H1 (cell line): ENCODE results near the gene PLB1. TPM values are rescaled to one million over a fixed set of nuclear protein-coding genes. Genes with fewer than 3 reads are reported as not detected.

Experiments used
- CTCF ChIA-PET: fragments of 300-600 bp; sonication (Branson Sonifier 250); formaldehyde crosslinking; loops from one replicate; lab custom pipeline; 2021; ENCODE audit not compliant: partially characterized antibody; lab: Charles Lee
- POLR2A ChIA-PET: fragments of 300-600 bp; sonication (Branson Sonifier 250); formaldehyde crosslinking; loops from one replicate; lab custom pipeline; 2021; ENCODE audit warnings: inconsistent platforms; ENCODE audit not compliant: partially characterized antibody; lab: Charles Lee
- DNase-seq, 2 experiments: peaks; one replicate each; pipeline versions ENCODE4 v3.0.0 to v3.0.0-alpha.2; 2010 to 2022; ENCODE audit warnings: low spot score in 2 of 2, low read depth in 1 of 2, mixed read lengths in 1 of 2
- FAIRE-seq: peaks from 2 replicates; lab custom pipeline; 2011; peaks lifted over from hg19 to GRCh38; lab: Jason Lieb, UNC
- H2AFZ ChIP-seq: 2 replicates; pipeline ENCODE4 v1.8.1; 2012; ENCODE audit warnings: low read length, inconsistent platforms
- H2AK5ac ChIP-seq: 2 replicates; pipeline ENCODE4 v1.6.1; 2013; ENCODE audit warnings: low read depth, low read length
- H2BK120ac ChIP-seq: replicated peaks from 2 replicates; pipeline ENCODE3; 2013; ENCODE audit warnings: low read depth, low read length, inconsistent platforms
- H2BK12ac ChIP-seq: 2 replicates; pipeline ENCODE4 v1.6.1; 2013; ENCODE audit warnings: low read depth, low read length
- H2BK15ac ChIP-seq: 2 replicates; pipeline ENCODE4 v1.6.1; 2013; ENCODE audit warnings: low read length
- H2BK20ac ChIP-seq: 2 replicates; pipeline ENCODE4 v1.6.1; 2013; ENCODE audit warnings: low read length
- H2BK5ac ChIP-seq: 2 replicates; pipeline ENCODE4 v1.6.1; 2013; ENCODE audit warnings: low read depth, low read length
- H3K14ac ChIP-seq: 2 replicates; pipeline ENCODE4 v1.6.1; 2013; ENCODE audit warnings: inconsistent platforms; ENCODE audit not compliant: insufficient read length
- H3K18ac ChIP-seq: 2 replicates; pipeline ENCODE4 v1.6.1; 2013; ENCODE audit warnings: low read length; ENCODE audit errors: extremely low read depth
- H3K23ac ChIP-seq: 2 replicates; pipeline ENCODE4 v1.6.1; 2013; ENCODE audit warnings: inconsistent platforms; ENCODE audit not compliant: insufficient read length
- H3K23me2 ChIP-seq: 2 replicates; pipeline ENCODE4 v1.6.1; 2013; ENCODE audit warnings: low read depth, low read length
- H3K27ac ChIP-seq: 2 replicates; pipeline ENCODE4 v1.6.1; 2011; ENCODE audit warnings: low read depth, low read length, inconsistent platforms
- H3K27me3 ChIP-seq, 4 experiments: replicated peaks in 1 of 4; 1 replicate in 1 of 4; 2 replicates in 3 of 4; pipeline versions ENCODE4 v1.6.1 to v1.8.1; 2011 to 2013; ENCODE audit warnings: low read length in 3 of 4, mild to moderate bottlenecking in 3 of 4, inconsistent platforms in 2 of 4, mixed read lengths in 2 of 4, moderate library complexity in 1 of 4; ENCODE audit not compliant: control insufficient read depth in 3 of 4, insufficient read depth in 3 of 4; ENCODE audit errors: extremely low read depth in 1 of 4
- H3K36me3 ChIP-seq, 4 experiments: 2 replicates each; pipeline versions ENCODE4 v1.6.1 to v1.8.1; 2011 to 2013; ENCODE audit warnings: mild to moderate bottlenecking in 4 of 4, low read length in 3 of 4, moderate library complexity in 2 of 4, control low read depth in 1 of 4, inconsistent platforms in 1 of 4; ENCODE audit not compliant: insufficient read depth in 4 of 4, control insufficient read depth in 2 of 4
- H3K4ac ChIP-seq: replicated peaks from 2 replicates; pipeline ENCODE3; 2013; ENCODE audit warnings: low read length, low read depth, mixed read lengths, inconsistent platforms; ENCODE audit not compliant: insufficient read length
- H3K4me1 ChIP-seq, 4 experiments: replicated peaks in 1 of 4; 1 replicate in 1 of 4; 2 replicates in 3 of 4; pipeline versions ENCODE4 v1.6.1 to v1.8.1; 2011 to 2013; ENCODE audit warnings: low read length in 3 of 4, inconsistent platforms in 2 of 4, mixed read lengths in 1 of 4; ENCODE audit not compliant: insufficient read depth in 4 of 4, control insufficient read depth in 3 of 4
- H3K4me2 ChIP-seq, 2 experiments: 2 replicates each; pipeline versions ENCODE4 v1.6.1 to v1.8.1; 2011 to 2013; ENCODE audit warnings: low read depth in 2 of 2, low read length in 2 of 2, control low read depth in 1 of 2, inconsistent platforms in 1 of 2, mild to moderate bottlenecking in 1 of 2; ENCODE audit not compliant: insufficient read depth in 1 of 2
- H3K4me3 ChIP-seq, 4 experiments: fragments of 200-600, 300-600 bp in 1 of 4; sonication (generic), shearing (Covaris generic), sonication (Bioruptor Twin) in 1 of 4; 2 replicates each; pipeline versions ENCODE4 v1.5.1 to v1.8.1; 2011 to 2016; ENCODE audit warnings: low read length in 4 of 4, low read depth in 3 of 4, control low read depth in 2 of 4, inconsistent platforms in 2 of 4, mild to moderate bottlenecking in 2 of 4, mixed read lengths in 1 of 4, moderate library complexity in 1 of 4; ENCODE audit not compliant: insufficient read depth in 2 of 4; ENCODE audit errors: extremely low read depth in 1 of 4
- H3K56ac ChIP-seq: replicated peaks from 2 replicates; pipeline ENCODE3; 2013; ENCODE audit warnings: low read depth, mild to moderate bottlenecking, mixed read lengths, low read length, inconsistent platforms; ENCODE audit not compliant: insufficient read length
- H3K79me1 ChIP-seq: 2 replicates; pipeline ENCODE4 v1.6.1; 2013; ENCODE audit warnings: low read depth, low read length, control low read depth
- H3K79me2 ChIP-seq, 2 experiments: 2 replicates each; pipeline versions ENCODE4 v1.6.1 to v1.8.1; 2012 to 2013; ENCODE audit warnings: low read length in 2 of 2, mild to moderate bottlenecking in 2 of 2, inconsistent platforms in 1 of 2; ENCODE audit not compliant: insufficient read depth in 2 of 2, control insufficient read depth in 1 of 2
- H3K9ac ChIP-seq, 4 experiments: replicated peaks in 1 of 4; 1 replicate in 1 of 4; 2 replicates in 3 of 4; pipeline versions ENCODE4 v1.6.1 to v1.8.1; 2011 to 2013; ENCODE audit warnings: low read depth in 3 of 4, low read length in 3 of 4, control low read depth in 2 of 4, mild to moderate bottlenecking in 2 of 4, moderate library complexity in 2 of 4, inconsistent platforms in 1 of 4; ENCODE audit errors: extremely low read depth in 1 of 4
- H3K9me3 ChIP-seq, 2 experiments: 2 replicates each; pipeline versions ENCODE4 v1.6.1 to v1.8.1; 2012 to 2013; ENCODE audit warnings: mild to moderate bottlenecking in 2 of 2, moderate library complexity in 2 of 2, control low read depth in 1 of 2, inconsistent platforms in 1 of 2, low read depth in 1 of 2, low read length in 1 of 2, mixed read lengths in 1 of 2; ENCODE audit not compliant: insufficient read depth in 2 of 2
- H4K20me1 ChIP-seq, 2 experiments: replicated peaks in 1 of 2; 2 replicates each; pipeline versions ENCODE3 to v1.8.1; 2011 to 2013; ENCODE audit warnings: inconsistent platforms in 2 of 2, low read length in 2 of 2, mild to moderate bottlenecking in 1 of 2; ENCODE audit not compliant: insufficient read depth in 2 of 2, control insufficient read depth in 1 of 2
- H4K5ac ChIP-seq: 2 replicates; pipeline ENCODE4 v1.6.1; 2013; ENCODE audit warnings: low read length, low read depth, mixed read lengths, inconsistent platforms; ENCODE audit not compliant: insufficient read length
- H4K8ac ChIP-seq: 2 replicates; pipeline ENCODE4 v1.8.0; 2013; ENCODE audit warnings: mild to moderate bottlenecking, moderate library complexity, low read length, inconsistent platforms; ENCODE audit not compliant: insufficient read depth; ENCODE audit errors: extremely low read depth
- H4K91ac ChIP-seq: replicated peaks from 2 replicates; pipeline ENCODE3; 2013; ENCODE audit warnings: low read length, mixed read lengths, inconsistent platforms; ENCODE audit not compliant: insufficient read length
- BRCA1 ChIP-seq: IDR thresholded peaks from 2 replicates; pipeline ENCODE4 v1.6.1; 2012; ENCODE audit warnings: low read depth, low read length, improper control_type of control experiment
- PHF8 ChIP-seq: fragments of 200-600 bp; sonication (generic); conservative IDR thresholded peaks from 2 replicates; pipeline ENCODE4 v1.7.1; 2012; ENCODE audit warnings: low read depth, mild to moderate bottlenecking, inconsistent platforms, low read length, moderate library complexity
- SP2 ChIP-seq: IDR thresholded peaks from 2 replicates; pipeline ENCODE4 v1.6.1; 2012; ENCODE audit warnings: mild to moderate bottlenecking, low read length, inconsistent platforms
- WGBS, 2 experiments: shearing (Covaris generic) in 1 of 2; methylation state at CpG; one replicate each; pipeline versions ENCODE4 v1.1.6 to v1.1.7; 2013 to 2015; ENCODE audit warnings: low lambda C conversion rate in 2 of 2, mixed read lengths in 2 of 2, inconsistent platforms in 1 of 2, low coverage in 1 of 2, missing lambda C conversion rate in 1 of 2; ENCODE audit not compliant: insufficient replicate concordance in 2 of 2, insufficient coverage in 1 of 2, insufficient read length in 1 of 2; ENCODE audit errors: extremely low coverage in 1 of 2, missing lambda C conversion rate in 1 of 2; 5-methylcytosine and 5-hydroxymethylcytosine counted together
- polyA plus RNA-seq, 7 experiments: library from polyadenylated mRNA; depleted of rRNA in 3 of 7; stranded (reverse) in 5 of 7; unstranded in 2 of 7; fragments of >200 nt in 5 of 7; fragments of 200-250 nt in 2 of 7; gene quantifications; 1 replicate in 5 of 7; 2 replicates in 1 of 7; 4 replicates in 1 of 7; pipeline versions ENCODE4 v1.2.1 to v1.2.3, GENCODE V29; 2011 to 2013; ENCODE audit warnings: missing spikeins in 2 of 7, mixed read lengths in 2 of 7
- total RNA-seq: library from RNA; stranded (reverse); fragmentation: NEBNext Ultra II Directional; extraction: Animal tissue kit (Norgen Biotek cat#: 25700); gene quantifications from 2 replicates; pipeline ENCODE4 v1.2.1, GENCODE V29; 2021

Gene PLB1
- total and polyA plus RNA-seq, 2 of the 8 experiments (the other 6 are each of a cell fraction or from before 2014, with no cell fraction given) = 0.20 to 0.36 TPM

DNA sequence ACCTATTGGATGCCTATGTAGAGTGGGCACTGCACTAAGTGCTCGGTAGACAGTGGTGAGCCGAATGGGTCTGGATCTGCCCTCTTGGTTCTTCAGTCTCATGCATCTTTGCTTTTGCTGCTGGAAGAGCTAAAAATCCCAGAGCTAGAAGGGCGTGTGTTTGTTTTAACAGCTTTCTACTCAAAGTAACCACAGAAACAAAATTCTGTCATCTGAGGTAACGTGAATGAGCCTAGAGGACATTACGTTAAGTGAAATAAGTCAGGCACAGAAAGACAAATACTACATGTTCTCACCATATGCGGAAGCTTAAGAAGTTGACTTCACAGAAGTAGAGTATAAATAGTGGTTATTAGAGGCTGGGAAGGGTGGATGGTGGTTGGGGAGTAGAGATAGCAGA is 119.8 kb downstream of the PLB1 start:
- H2AK5ac ChIP-seq = no peak overlapping the region
- H3K23me2 ChIP-seq = no peaks in the 10 kb centered on the region; the same call in 1 of the 2 replicates
- no peak overlapping the region for H3K4me2 ChIP-seq
- H3K23ac ChIP-seq = no peak overlapping the region
- no peak overlapping the region for H3K18ac ChIP-seq
- no peak overlapping the region for H2AFZ ChIP-seq
- no peak overlapping the region for H4K5ac ChIP-seq
- H3K9ac ChIP-seq = no peak overlapping the region
- H4K20me1 ChIP-seq = no peaks in the 10 kb centered on the region
- no peak overlapping the region for H2BK15ac ChIP-seq
- H3K56ac ChIP-seq = no peak overlapping the region
- H4K91ac ChIP-seq = no peak overlapping the region
- 93% methylated on average over 6 of the region's 6 CpGs; no CpG with 5 or more reads in 1 of the 2 experiments for WGBS, 2 experiments
- no peak overlapping the region for H4K8ac ChIP-seq
- no peak overlapping the region for H3K4me3 ChIP-seq
- no peak overlapping the region for H2BK120ac ChIP-seq
- H3K14ac ChIP-seq = no peak overlapping the region
- CTCF ChIA-PET = interaction anchor here (0.6 to 3.7 kb wide), 8 partner anchors 9 to 123 kb away, joined by 3 to 16 read pairs (median 3); no protein-coding TSS in a partner anchor
- H2BK5ac ChIP-seq = no peak overlapping the region
- H2BK12ac ChIP-seq = no peak overlapping the region
- DNase-seq (no peak), FAIRE-seq (no peak)
- H3K79me1 ChIP-seq = no peaks in the 10 kb centered on the region
- no peaks in the 10 kb centered on the region for H3K9me3 ChIP-seq
- no peaks in the 10 kb centered on the region for H3K27me3 ChIP-seq
- H3K4ac ChIP-seq = no peak overlapping the region
- H3K4me1 ChIP-seq = peaks cover 0 to 5% (median 1%) of the 10 kb centered on the region in 4 experiments; a peak in 1 of 7 replicates
- POLR2A ChIA-PET = no interaction called here
- H2BK20ac ChIP-seq = no peak overlapping the region
- no peaks in the 10 kb centered on the region for H3K36me3 ChIP-seq
- H3K79me2 ChIP-seq = no peaks in the 10 kb centered on the region
- TF ChIP-seq SP2 = no peak
- TF ChIP-seq PHF8 = no peak
- TF ChIP-seq BRCA1 = no peak
- no peak overlapping the region for H3K27ac ChIP-seq
